Nephron (organoid): ENCODE measurements around the gene KLHL3.

Source experiments
- H3K27ac Mint-ChIP-seq, 3 experiments: 2 replicates each; pipeline ENCODE4 v1.8.0; 2020; ENCODE audit warnings: mixed read lengths in 3 of 3, mild to moderate bottlenecking in 2 of 3, moderate library complexity in 1 of 3
- H3K27me3 Mint-ChIP-seq: 2 replicates; pipeline ENCODE4 v1.8.0; 2021; ENCODE audit warnings: low read depth, mild to moderate bottlenecking, moderate library complexity, mixed read lengths
- H3K36me3 Mint-ChIP-seq: 2 replicates; pipeline ENCODE4 v1.8.0; 2020; ENCODE audit warnings: low read depth, mixed read lengths
- H3K4me1 Mint-ChIP-seq: 2 replicates; pipeline ENCODE4 v1.8.0; 2020; ENCODE audit warnings: mixed read lengths
- H3K4me3 Mint-ChIP-seq, 3 experiments: 2 replicates each; pipeline ENCODE4 v1.8.0; 2020; ENCODE audit warnings: mild to moderate bottlenecking in 3 of 3, mixed read lengths in 3 of 3, moderate library complexity in 2 of 3
- H3K9me3 Mint-ChIP-seq: 2 replicates; pipeline ENCODE4 v1.8.0; 2020; ENCODE audit warnings: mixed read lengths
- CTCF ChIP-seq, 3 experiments: fragments of 200-600 bp; sonication (generic); IDR thresholded peaks; one replicate each; pipeline ENCODE4 v1.5.0; 2021; ENCODE audit warnings: antibody characterized with exemption in 3 of 3; ENCODE audit not compliant: unreplicated experiment in 3 of 3

Gene KLHL3

GRCh38 chr5:137617528-137618205, 118.2 kb downstream of the KLHL3 start:
- Mint-ChIP-seq H3K4me3 (no peak overlapping the region), H3K36me3 (peaks cover 8% of the 10 kb centered on the region), H3K27me3 (no peaks in the 10 kb centered on the region), H3K9me3 (no peaks in the 10 kb centered on the region), H3K27ac (no peak overlapping the region), H3K4me1 (no peaks in the 10 kb centered on the region)
- TF ChIP-seq CTCF (IDR thresholded peaks at IDR 0.05; ENCODE audit: unreplicated experiment in 3 of 3), result no peak

GRCh38 chr5:137616046-137616445, 119.8 kb downstream of the KLHL3 start:
- TF ChIP-seq CTCF (IDR thresholded peaks at IDR 0.05; ENCODE audit: unreplicated experiment in 3 of 3), result no peak
- H3K27me3 Mint-ChIP-seq, result no peaks in the 10 kb centered on the region
- no peak overlapping the region for H3K4me3 Mint-ChIP-seq
- H3K27ac Mint-ChIP-seq, result no peak overlapping the region
- peaks cover under 1% of the 10 kb centered on the region for H3K36me3 Mint-ChIP-seq
- no peaks in the 10 kb centered on the region for H3K4me1 Mint-ChIP-seq
- H3K9me3 Mint-ChIP-seq, result no peaks in the 10 kb centered on the region

GRCh38 chr5:137615171-137615775, 120.6 kb downstream of the KLHL3 start:
- no peak for TF ChIP-seq CTCF (IDR thresholded peaks at IDR 0.05; ENCODE audit: unreplicated experiment in 3 of 3)
- Mint-ChIP-seq H3K4me3 (no peak overlapping the region), H3K36me3 (no peaks in the 10 kb centered on the region), H3K9me3 (no peaks in the 10 kb centered on the region), H3K27me3 (no peaks in the 10 kb centered on the region), H3K27ac (no peak overlapping the region), H3K4me1 (no peaks in the 10 kb centered on the region)

- H3K36me3 Mint-ChIP-seq, result no peaks in the 10 kb centered on the region
Observed at GRCh38 chr5:137613554-137614265, 122.2 kb downstream of the KLHL3 start.

GRCh38 chr5:137612576-137612975, 123.3 kb downstream of the KLHL3 start:
- TF ChIP-seq CTCF (IDR thresholded peaks at IDR 0.05; ENCODE audit: unreplicated experiment in 3 of 3), result no peak
- Mint-ChIP-seq H3K9me3 (no peaks in the 10 kb centered on the region), H3K4me1 (no peaks in the 10 kb centered on the region), H3K27me3 (peaks cover 9% of the 10 kb centered on the region), H3K36me3 (no peaks in the 10 kb centered on the region), H3K27ac (no peak overlapping the region), H3K4me3 (no peak overlapping the region)

More at GRCh38 chr5:137613554-137614265, 122.2 kb downstream of the KLHL3 start:
- H3K4me3 Mint-ChIP-seq, result no peak overlapping the region
- TF ChIP-seq CTCF (IDR thresholded peaks at IDR 0.05; ENCODE audit: unreplicated experiment in 3 of 3), result no peak
- H3K27ac Mint-ChIP-seq, result no peak overlapping the region
- H3K4me1 Mint-ChIP-seq, result no peaks in the 10 kb centered on the region
- H3K9me3 Mint-ChIP-seq, result no peaks in the 10 kb centered on the region
- H3K27me3 Mint-ChIP-seq, result peaks cover under 1% of the 10 kb centered on the region
